HG03442 (cell line): ENCODE measurements around the gene LINGO4.

Experiments used
- ATAC-seq: cut with Tn5 transposase; IDR thresholded peaks from one replicate; pipeline ENCODE4 v1.9.1; 2021; ENCODE audit warnings: mild to moderate bottlenecking, moderate library complexity; ENCODE audit not compliant: unreplicated experiment

Gene LINGO4

GRCh38 chr1:151805066-151805820 lies at the start of gene LINGO4:
Gene LINGO4, minus strand, starts transcription at chr1:151805419. Its CDS starts 2,715 bp downstream, at chr1:151802704.
- ATAC-seq: no peak

GRCh38 chr1:151854658-151855057 lies 49.4 kb upstream of the LINGO4 start:
- no peak for ATAC-seq

- no peak for ATAC-seq
Observed at GRCh38 chr1:151853411-151853943, 48.3 kb upstream of the LINGO4 start, which contains the start of gene THEM5. Gene THEM5, minus strand, starts transcription at chr1:151853712. Its CDS starts 147 bp downstream, at chr1:151853565.

- ATAC-seq: no peak
Observed at GRCh38 chr1:151852733-151853132, 47.5 kb upstream of the LINGO4 start.

- no peak for ATAC-seq
Observed at GRCh38 chr1:151851886-151852285, 46.7 kb upstream of the LINGO4 start.

GRCh38 chr1:151849871-151850270 lies 44.7 kb upstream of the LINGO4 start:
- ATAC-seq: no peak

GRCh38 chr1:151849126-151849525 lies 43.9 kb upstream of the LINGO4 start:
- no peak for ATAC-seq

- ATAC-seq: no peak
Observed at GRCh38 chr1:151847867-151848596, 42.8 kb upstream of the LINGO4 start.

- no peak for ATAC-seq
Observed at GRCh38 chr1:151846686-151847237, 41.5 kb upstream of the LINGO4 start.

- ATAC-seq: no peak
Observed at GRCh38 chr1:151846062-151846568, 40.9 kb upstream of the LINGO4 start.

- ATAC-seq: no peak
Observed at GRCh38 chr1:151843398-151843797, 38.2 kb upstream of the LINGO4 start.

GRCh38 chr1:151841141-151841540 lies 35.9 kb upstream of the LINGO4 start:
- no peak for ATAC-seq

- ATAC-seq: no peak
Observed at GRCh38 chr1:151840421-151840820, 35.2 kb upstream of the LINGO4 start.

- ATAC-seq: peak; percentile 29
Observed at GRCh38 chr1:151839457-151840403, 34.5 kb upstream of the LINGO4 start, which contains the start of gene C2CD4D. Gene C2CD4D, minus strand, starts transcription at chr1:151839820. Its CDS starts 831 bp downstream, at chr1:151838989.

GRCh38 chr1:151839082-151839412 lies 33.8 kb upstream of the LINGO4 start:
- no peak for ATAC-seq

GRCh38 chr1:151838222-151839081 lies 33.2 kb upstream of the LINGO4 start:
- ATAC-seq: no peak

- no peak for ATAC-seq
Observed at GRCh38 chr1:151837884-151838221, 32.6 kb upstream of the LINGO4 start.

GRCh38 chr1:151837197-151837596 lies 32.0 kb upstream of the LINGO4 start:
- no peak for ATAC-seq

- no peak for ATAC-seq
Observed at GRCh38 chr1:151835596-151835995, 30.4 kb upstream of the LINGO4 start.
